PFSK-1 (cell line): ENCODE data around the gene NEIL3.

Experiments used
- FOXP2 ChIP-seq: optimal IDR thresholded peaks from 2 replicates; pipeline ENCODE3; 2011; ENCODE audit warnings: borderline replicate concordance, control low read depth, inconsistent platforms; ENCODE audit not compliant: insufficient read depth; ENCODE audit errors: extremely low read length, extremely low read depth
- POLR2AphosphoS5 ChIP-seq: IDR thresholded peaks from 2 replicates; pipeline ENCODE4 v1.6.1; 2012; ENCODE audit warnings: low read depth, mild to moderate bottlenecking, control low read depth, low read length, moderate library complexity
- REST ChIP-seq, 2 experiments: IDR thresholded peaks; 2 replicates each; pipeline versions ENCODE4 v1.6.1 to v1.8.0; 2011 to 2012; ENCODE audit warnings: low read depth in 2 of 2, low read length in 2 of 2, control low read depth in 1 of 2, inconsistent platforms in 1 of 2, mild to moderate bottlenecking in 1 of 2, moderate library complexity in 1 of 2; ENCODE audit not compliant: insufficient read depth in 1 of 2
- SIN3A ChIP-seq: IDR thresholded peaks from 2 replicates; pipeline ENCODE4 v1.6.1; 2012; ENCODE audit warnings: mild to moderate bottlenecking, low read length, moderate library complexity, borderline replicate concordance; ENCODE audit not compliant: insufficient read depth
- TAF1 ChIP-seq: IDR thresholded peaks from 2 replicates; pipeline ENCODE4 v1.6.1; 2012; ENCODE audit warnings: low read length, control low read depth, borderline replicate concordance; ENCODE audit not compliant: insufficient read depth

The NEIL3 gene

GRCh38 chr4:177410566-177410965 is 100.9 kb downstream of the NEIL3 start:
- TF ChIP-seq REST (IDR thresholded peaks at IDR 0.05; ENCODE audit: insufficient read depth in 1 of 2, low read depth in 2 of 2, low read length in 2 of 2) (no peak), TAF1 (no peak), FOXP2 (no peak), POLR2AphosphoS5 (no peak), SIN3A (no peak)

- TF ChIP-seq SIN3A (no peak), POLR2AphosphoS5 (no peak), TAF1 (no peak), REST (IDR thresholded peaks at IDR 0.05; ENCODE audit: insufficient read depth in 1 of 2, low read depth in 2 of 2, low read length in 2 of 2) (no peak), FOXP2 (no peak)
Measured at GRCh38 chr4:177411996-177412395, 102.3 kb downstream of the NEIL3 start.
